ENCODE results near the gene ZC3H7B.

The ZC3H7B gene

GRCh38 chr22:41362615-41363014 is 61.3 kb downstream of the ZC3H7B start:
- no peak overlapping the region for H3K4me3 ChIP-seq (ENCODE audit: low read depth in 1 of 2, low read length in 1 of 2)

GRCh38 chr22:41364233-41364632 is 62.9 kb downstream of the ZC3H7B start:
- Histone ChIP-seq H3K9me3 (no peaks in the 10 kb centered on the region), H3K27ac (no peak overlapping the region), H3K4me3 (ENCODE audit: low read depth in 1 of 2, low read length in 1 of 2) (no peak overlapping the region), H3K36me3 (no peaks in the 10 kb centered on the region), H3K27me3 (no peaks in the 10 kb centered on the region), H3K4me1 (ENCODE audit: control insufficient read depth in 1 of 2, insufficient read depth in 1 of 2, low read depth in 1 of 2, low read length in 1 of 2) (peaks cover 13 to 15% of the 10 kb centered on the region in 2 experiments)
- TF ChIP-seq CTCF (IDR thresholded peaks at IDR 0.05), result no peak

More at GRCh38 chr22:41362615-41363014, 61.3 kb downstream of the ZC3H7B start:
- Histone ChIP-seq H3K27ac (no peak overlapping the region), H3K27me3 (no peaks in the 10 kb centered on the region), H3K9me3 (no peaks in the 10 kb centered on the region), H3K36me3 (peaks cover 10% of the 10 kb centered on the region), H3K4me1 (ENCODE audit: control insufficient read depth in 1 of 2, insufficient read depth in 1 of 2, low read depth in 1 of 2, low read length in 1 of 2) (peaks cover 11% of the 10 kb centered on the region in 2 experiments)
- no peak for TF ChIP-seq CTCF (IDR thresholded peaks at IDR 0.05)

- no peak for TF ChIP-seq CTCF (IDR thresholded peaks at IDR 0.05)
- no peak overlapping the region for H3K27ac ChIP-seq
- H3K36me3 ChIP-seq, result no peaks in the 10 kb centered on the region
- no peaks in the 10 kb centered on the region for H3K27me3 ChIP-seq
- peaks cover 13 to 15% of the 10 kb centered on the region in 2 experiments for H3K4me1 ChIP-seq (ENCODE audit: control insufficient read depth in 1 of 2, insufficient read depth in 1 of 2, low read depth in 1 of 2, low read length in 1 of 2)
- H3K9me3 ChIP-seq, result no peaks in the 10 kb centered on the region
- no peak overlapping the region for H3K4me3 ChIP-seq (ENCODE audit: low read depth in 1 of 2, low read length in 1 of 2)
Observed at GRCh38 chr22:41364955-41365354, 63.6 kb downstream of the ZC3H7B start.

GRCh38 chr22:41365425-41365824 is 64.1 kb downstream of the ZC3H7B start:
- Histone ChIP-seq H3K36me3 (no peaks in the 10 kb centered on the region), H3K27ac (no peak overlapping the region), H3K27me3 (no peaks in the 10 kb centered on the region), H3K4me3 (ENCODE audit: low read depth in 1 of 2, low read length in 1 of 2) (no peak overlapping the region), H3K9me3 (no peaks in the 10 kb centered on the region), H3K4me1 (ENCODE audit: control insufficient read depth in 1 of 2, insufficient read depth in 1 of 2, low read depth in 1 of 2, low read length in 1 of 2) (peaks cover 13 to 15% of the 10 kb centered on the region in 2 experiments)
- TF ChIP-seq CTCF (IDR thresholded peaks at IDR 0.05), result no peak

- Histone ChIP-seq H3K9me3 (no peaks in the 10 kb centered on the region), H3K27ac (no peak overlapping the region), H3K36me3 (no peaks in the 10 kb centered on the region), H3K27me3 (no peaks in the 10 kb centered on the region), H3K4me1 (ENCODE audit: control insufficient read depth in 1 of 2, insufficient read depth in 1 of 2, low read depth in 1 of 2, low read length in 1 of 2) (peaks cover 13 to 15% of the 10 kb centered on the region in 2 experiments), H3K4me3 (ENCODE audit: low read depth in 1 of 2, low read length in 1 of 2) (peak overlapping the region in 1 of 2 experiments; percentile 24)
- no peak for TF ChIP-seq CTCF (IDR thresholded peaks at IDR 0.05)
Observed at GRCh38 chr22:41366323-41367029, 65.2 kb downstream of the ZC3H7B start.
